Panc1 (cell line): Measurements from ENCODE around the gene STXBP1.

Experiments used
- POLR2AphosphoS5 ChIP-seq: IDR thresholded peaks from 2 replicates; pipeline ENCODE4 v1.6.1; 2012; ENCODE audit warnings: mild to moderate bottlenecking, low read depth, low read length, moderate library complexity
- REST ChIP-seq, 2 experiments: IDR thresholded peaks; 2 replicates each; pipeline ENCODE4 v1.6.1; 2011 to 2012; ENCODE audit warnings: low read depth in 2 of 2, control low read depth in 1 of 2, low read length in 1 of 2, mild to moderate bottlenecking in 1 of 2, moderate library complexity in 1 of 2; ENCODE audit not compliant: insufficient read depth in 1 of 2
- SIN3A ChIP-seq: IDR thresholded peaks from 2 replicates; pipeline ENCODE4 v1.6.1; 2012; ENCODE audit warnings: low read depth, mild to moderate bottlenecking, low read length, moderate library complexity, borderline replicate concordance; ENCODE audit not compliant: insufficient read depth
- TCF7L2 ChIP-seq: IDR thresholded peaks from 2 replicates; pipeline ENCODE4 v1.6.1; 2011; ENCODE audit warnings: mild to moderate bottlenecking, low read depth, low read length, inconsistent platforms
- TF ChIP-seq, protein P1 (sequence below): fragments of 450-650 bp; IDR thresholded peaks from 2 replicates; pipeline ENCODE4 v1.5.1; 2017; ENCODE audit warnings: mild to moderate bottlenecking

- TF ChIP-seq, protein P1, sequence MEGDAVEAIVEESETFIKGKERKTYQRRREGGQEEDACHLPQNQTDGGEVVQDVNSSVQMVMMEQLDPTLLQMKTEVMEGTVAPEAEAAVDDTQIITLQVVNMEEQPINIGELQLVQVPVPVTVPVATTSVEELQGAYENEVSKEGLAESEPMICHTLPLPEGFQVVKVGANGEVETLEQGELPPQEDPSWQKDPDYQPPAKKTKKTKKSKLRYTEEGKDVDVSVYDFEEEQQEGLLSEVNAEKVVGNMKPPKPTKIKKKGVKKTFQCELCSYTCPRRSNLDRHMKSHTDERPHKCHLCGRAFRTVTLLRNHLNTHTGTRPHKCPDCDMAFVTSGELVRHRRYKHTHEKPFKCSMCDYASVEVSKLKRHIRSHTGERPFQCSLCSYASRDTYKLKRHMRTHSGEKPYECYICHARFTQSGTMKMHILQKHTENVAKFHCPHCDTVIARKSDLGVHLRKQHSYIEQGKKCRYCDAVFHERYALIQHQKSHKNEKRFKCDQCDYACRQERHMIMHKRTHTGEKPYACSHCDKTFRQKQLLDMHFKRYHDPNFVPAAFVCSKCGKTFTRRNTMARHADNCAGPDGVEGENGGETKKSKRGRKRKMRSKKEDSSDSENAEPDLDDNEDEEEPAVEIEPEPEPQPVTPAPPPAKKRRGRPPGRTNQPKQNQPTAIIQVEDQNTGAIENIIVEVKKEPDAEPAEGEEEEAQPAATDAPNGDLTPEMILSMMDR: no peak
- TF ChIP-seq REST (IDR thresholded peaks at IDR 0.05; ENCODE audit: insufficient read depth in 1 of 2, low read depth in 2 of 2, low read length in 1 of 2) (no peak), SIN3A (no peak), TCF7L2 (no peak), POLR2AphosphoS5 (no peak)
Observed at GRCh38 chr9:127682351-127683136, 70.5 kb downstream of the STXBP1 start.
